Kidney (tissue), 14 donors: ENCODE data around the gene ROR1. TPM values are rescaled to one million over a fixed set of nuclear protein-coding genes. Genes with fewer than 3 reads are reported as not detected.

Experiments
- DNase-seq, 5 donors: peaks; one replicate each; pipeline ENCODE4 v3.0.0-alpha.2; 2013 to 2020
- FAIRE-seq: peaks from 2 replicates; lab custom pipeline; 2012; peaks lifted over from hg19 to GRCh38; lab: Jason Lieb, UNC
- H3K27ac ChIP-seq, 2 donors: one replicate each; pipeline ENCODE4 v1.7.0; 2013; ENCODE audit warnings: low read depth in 2 of 2, low read length in 2 of 2, inconsistent platforms in 1 of 2
- H3K27me3 ChIP-seq: one replicate; pipeline ENCODE4 v1.7.1; 2013; ENCODE audit warnings: low read length, inconsistent platforms; ENCODE audit not compliant: control insufficient read depth, insufficient read depth
- H3K36me3 ChIP-seq, 3 donors: one replicate each; pipeline versions ENCODE4 v1.7.0 to v1.7.1; 2013; ENCODE audit warnings: low read length in 3 of 3, control low read depth in 1 of 3, inconsistent platforms in 1 of 3; ENCODE audit not compliant: insufficient read depth in 3 of 3, control insufficient read depth in 2 of 3
- H3K4me1 ChIP-seq, 3 donors: one replicate each; pipeline versions ENCODE4 v1.7.0 to v1.7.1; 2013; ENCODE audit warnings: low read length in 3 of 3, inconsistent platforms in 1 of 3, low read depth in 1 of 3; ENCODE audit not compliant: control insufficient read depth in 2 of 3, insufficient read depth in 2 of 3
- H3K4me3 ChIP-seq, 3 donors: one replicate each; pipeline versions ENCODE4 v1.7.0 to v1.8.1; 2013; ENCODE audit warnings: low read length in 3 of 3, control low read depth in 1 of 3, inconsistent platforms in 1 of 3
- H3K9ac ChIP-seq, 3 donors: one replicate each; pipeline versions ENCODE4 v1.7.0 to v1.7.1; 2013; ENCODE audit warnings: low read length in 3 of 3, control low read depth in 1 of 3, inconsistent platforms in 1 of 3
- H3K9me3 ChIP-seq, 3 donors: one replicate each; pipeline versions ENCODE4 v1.7.0 to v1.7.1; 2013; ENCODE audit warnings: low read length in 3 of 3, control low read depth in 1 of 3, inconsistent platforms in 1 of 3; ENCODE audit not compliant: control insufficient read depth in 2 of 3, insufficient read depth in 1 of 3
- CTCF ChIP-seq: IDR thresholded peaks from 3 replicates; pipeline ENCODE4 v1.5.1; 2012; ENCODE audit warnings: mild to moderate bottlenecking, moderate library complexity, borderline replicate concordance; ENCODE audit not compliant: insufficient read depth; ENCODE audit errors: extremely low read depth
- intact Hi-C: fragments of 100-400 bp; cut with DNase I; formaldehyde crosslinking; loops from one replicate; pipeline ENCODE4 v1.11.1; 2022
- polyA plus RNA-seq: library from polyadenylated mRNA; stranded (reverse); fragments of 350-450 nt; fragmentation: Illumina TruSeq; extraction: RNeasy Lipid Tissue Mini Kit (QIAGEN cat#74804); gene quantifications from one replicate; pipeline ENCODE4 v1.2.3, GENCODE V29; 2014; ENCODE audit warnings: low read depth, low replicate concordance; ENCODE audit not compliant: insufficient read depth
- total RNA-seq: library from RNA; stranded (reverse); fragmentation: NEBNext Ultra II Directional; extraction: Animal tissue kit (Norgen Biotek cat#: 25700); gene quantifications from one replicate; pipeline ENCODE4 v1.2.1, GENCODE V29; 2021
- donor health status: control.
- donor health status: control.
- donor health status: control.
- donor health status: control.
- donor health status: control.
- donor health status: DM: yes; HTN: yes; CAD: no.
- donor health status: Normal renal cell carcinoma (clear cell type).

Gene ROR1
- total and polyA plus RNA-seq, 2 donors from 2014 or later = 0.77 to 8.0 TPM

- no peak overlapping the region for H3K4me3 ChIP-seq
- intact Hi-C loops = no loop called here
- no peaks in the 10 kb centered on the region for H3K27me3 ChIP-seq
- TF ChIP-seq CTCF = no peak
- DNase-seq = no peak
- H3K27ac ChIP-seq = no peak overlapping the region
- no peak overlapping the region for H3K9ac ChIP-seq
- no peaks in the 10 kb centered on the region for H3K9me3 ChIP-seq
- peaks cover 0 to 4% (median 0%) of the 10 kb centered on the region in 3 donors for H3K36me3 ChIP-seq
- peaks cover 0 to 5% (median 0%) of the 10 kb centered on the region in 3 donors for H3K4me1 ChIP-seq
- FAIRE-seq = no peak
These were observed 389.6 kb downstream of the ROR1 start for GRCh38 chr1:64163431-64163830.

GRCh38 chr1:64163970-64164369 is 390.2 kb downstream of the ROR1 start:
- Histone ChIP-seq H3K4me1 (peaks cover 0 to 5% (median 0%) of the 10 kb centered on the region in 3 donors), H3K36me3 (peaks cover 0 to 3% (median 0%) of the 10 kb centered on the region in 3 donors), H3K4me3 (no peak overlapping the region), H3K9me3 (no peaks in the 10 kb centered on the region), H3K27ac (no peak overlapping the region), H3K9ac (no peak overlapping the region), H3K27me3 (no peaks in the 10 kb centered on the region)
- intact Hi-C loops = no loop called here
- DNase-seq (peak in 2 of 5 donors; percentile 46 to 71), FAIRE-seq (no peak)
- peak; percentile 18 for TF ChIP-seq CTCF

GRCh38 chr1:64166629-64167028 is 392.8 kb downstream of the ROR1 start:
- Histone ChIP-seq H3K36me3 (no peaks in the 10 kb centered on the region), H3K27me3 (no peaks in the 10 kb centered on the region), H3K9me3 (no peaks in the 10 kb centered on the region), H3K9ac (no peak overlapping the region), H3K27ac (no peak overlapping the region), H3K4me3 (no peak overlapping the region), H3K4me1 (peaks cover 0 to 5% (median 3%) of the 10 kb centered on the region in 3 donors)
- FAIRE-seq (no peak), DNase-seq (no peak)
- intact Hi-C loops = no loop called here
- TF ChIP-seq CTCF = no peak

DNA sequence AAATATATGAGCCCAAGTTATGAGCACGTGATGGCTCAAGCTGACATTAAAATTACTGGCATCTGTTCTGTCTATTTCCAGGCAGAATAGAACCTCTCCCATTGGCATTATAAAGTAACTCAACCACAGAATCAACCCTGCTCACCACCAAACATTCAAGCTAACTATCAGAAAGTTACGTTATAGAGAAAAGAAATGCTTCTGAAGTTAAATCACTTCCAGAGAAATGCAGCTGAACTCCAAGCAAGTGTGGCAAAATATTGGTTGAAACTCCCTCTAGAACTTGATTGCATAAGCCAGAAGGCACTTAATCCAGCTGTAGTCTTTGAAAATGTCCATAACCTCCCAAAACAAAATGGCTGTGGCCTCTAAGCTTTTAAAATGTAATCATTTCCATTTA is 393.4 kb downstream of the ROR1 start:
- no peak overlapping the region for H3K4me3 ChIP-seq
- peaks cover 0 to 5% (median 1%) of the 10 kb centered on the region in 3 donors for H3K4me1 ChIP-seq
- no peaks in the 10 kb centered on the region for H3K9me3 ChIP-seq
- no peak for DNase-seq
- no peak overlapping the region for H3K9ac ChIP-seq
- no peak overlapping the region for H3K27ac ChIP-seq
- H3K36me3 ChIP-seq = no peaks in the 10 kb centered on the region
- FAIRE-seq = no peak
- intact Hi-C loops = no loop called here
- H3K27me3 ChIP-seq = no peaks in the 10 kb centered on the region
- no peak for TF ChIP-seq CTCF
